ENCODE data around the gene ARHGAP19.

DNA sequence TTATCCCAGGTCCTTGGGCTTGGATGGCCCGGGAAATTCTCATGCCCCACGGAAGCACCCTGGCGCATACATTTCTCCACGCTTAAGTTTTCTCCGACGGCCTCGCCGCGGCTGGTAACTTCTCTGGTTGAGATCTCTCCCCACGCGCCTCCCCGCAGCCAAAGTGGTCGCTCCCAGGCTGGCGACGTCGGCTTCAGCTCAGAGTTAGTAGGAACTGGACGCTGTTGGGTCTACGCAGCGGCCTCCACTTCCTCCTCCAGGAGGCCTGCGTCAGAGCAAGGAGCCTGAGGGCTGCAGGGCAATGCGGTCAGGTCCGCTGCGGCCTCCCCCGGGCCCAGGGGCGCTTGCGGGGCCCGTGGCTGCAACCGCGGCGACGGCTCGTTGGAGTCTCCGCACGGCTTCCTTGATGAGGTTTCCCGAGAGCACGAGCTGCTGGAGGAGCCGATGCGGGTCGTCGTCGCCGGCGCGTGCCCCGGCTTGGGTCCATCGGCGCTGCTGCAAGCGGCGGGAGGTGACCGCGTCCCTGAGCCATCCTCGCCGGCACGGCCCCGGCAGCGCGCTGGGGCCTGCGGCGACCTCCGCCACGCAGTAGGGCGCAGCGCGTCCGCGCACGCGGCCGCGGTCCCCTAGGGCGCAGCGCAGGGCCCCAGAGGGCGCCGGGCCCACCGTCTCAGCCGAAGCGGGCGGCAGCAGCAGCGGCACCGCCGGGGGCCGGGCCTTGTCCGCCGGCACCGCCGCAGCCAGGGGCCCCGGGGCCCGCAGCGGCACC is 41.3 kb upstream of the ARHGAP19 start:
- TF ChIP-seq, protein P1, sequence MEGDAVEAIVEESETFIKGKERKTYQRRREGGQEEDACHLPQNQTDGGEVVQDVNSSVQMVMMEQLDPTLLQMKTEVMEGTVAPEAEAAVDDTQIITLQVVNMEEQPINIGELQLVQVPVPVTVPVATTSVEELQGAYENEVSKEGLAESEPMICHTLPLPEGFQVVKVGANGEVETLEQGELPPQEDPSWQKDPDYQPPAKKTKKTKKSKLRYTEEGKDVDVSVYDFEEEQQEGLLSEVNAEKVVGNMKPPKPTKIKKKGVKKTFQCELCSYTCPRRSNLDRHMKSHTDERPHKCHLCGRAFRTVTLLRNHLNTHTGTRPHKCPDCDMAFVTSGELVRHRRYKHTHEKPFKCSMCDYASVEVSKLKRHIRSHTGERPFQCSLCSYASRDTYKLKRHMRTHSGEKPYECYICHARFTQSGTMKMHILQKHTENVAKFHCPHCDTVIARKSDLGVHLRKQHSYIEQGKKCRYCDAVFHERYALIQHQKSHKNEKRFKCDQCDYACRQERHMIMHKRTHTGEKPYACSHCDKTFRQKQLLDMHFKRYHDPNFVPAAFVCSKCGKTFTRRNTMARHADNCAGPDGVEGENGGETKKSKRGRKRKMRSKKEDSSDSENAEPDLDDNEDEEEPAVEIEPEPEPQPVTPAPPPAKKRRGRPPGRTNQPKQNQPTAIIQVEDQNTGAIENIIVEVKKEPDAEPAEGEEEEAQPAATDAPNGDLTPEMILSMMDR (IDR thresholded peaks at IDR 0.05): no peak
- TF ChIP-seq EP300 (IDR thresholded peaks at IDR 0.05): no peak
- no peak for TF ChIP-seq POLR2A (IDR thresholded peaks at IDR 0.05; ENCODE audit: low read depth)
- TF ChIP-seq POLR2AphosphoS5 (IDR thresholded peaks at IDR 0.05): peak; percentile 30 to 41

Measured in esophagus muscularis mucosa (tissue), 4 donors.